Muscle layer of duodenum (tissue), 2 donors: Measurements from ENCODE around the gene MR1.
"Not testable (repeated sequence)": the region's sequence is repeated elsewhere in the genome, so short reads cannot be mapped to it uniquely, and the experiment has no call there.

Source experiments
- H3K27ac ChIP-seq: one replicate; pipeline ENCODE4 v1.7.0; 2013; ENCODE audit warnings: mild to moderate bottlenecking, low read length
- H3K27me3 ChIP-seq: one replicate; pipeline ENCODE4 v1.7.0; 2013; ENCODE audit warnings: low read depth, mild to moderate bottlenecking, control low read depth, low read length
- H3K36me3 ChIP-seq, 2 donors: one replicate each; pipeline ENCODE4 v1.7.0; 2013; ENCODE audit warnings: low read length in 2 of 2, control low read depth in 1 of 2, mild to moderate bottlenecking in 1 of 2; ENCODE audit not compliant: insufficient read depth in 2 of 2, control insufficient read depth in 1 of 2
- H3K4me1 ChIP-seq, 2 donors: one replicate each; pipeline ENCODE4 v1.7.0; 2013; ENCODE audit warnings: low read length in 2 of 2, mild to moderate bottlenecking in 2 of 2, control low read depth in 1 of 2, moderate library complexity in 1 of 2; ENCODE audit not compliant: insufficient read depth in 2 of 2, control insufficient read depth in 1 of 2
- H3K4me3 ChIP-seq, 2 donors: one replicate each; pipeline ENCODE4 v1.7.0; 2013; ENCODE audit warnings: low read length in 2 of 2, low read depth in 1 of 2, mild to moderate bottlenecking in 1 of 2
- H3K9me3 ChIP-seq, 2 donors: one replicate each; pipeline ENCODE4 v1.7.0; 2013; ENCODE audit warnings: low read length in 2 of 2, control low read depth in 1 of 2, mild to moderate bottlenecking in 1 of 2; ENCODE audit not compliant: control insufficient read depth in 1 of 2
- donor health status: healthy.

MR1 gene

GRCh38 chr1:181056560-181056959 lies 22.8 kb downstream of the MR1 start:
- H3K27ac ChIP-seq, result no peak overlapping the region

DNA sequence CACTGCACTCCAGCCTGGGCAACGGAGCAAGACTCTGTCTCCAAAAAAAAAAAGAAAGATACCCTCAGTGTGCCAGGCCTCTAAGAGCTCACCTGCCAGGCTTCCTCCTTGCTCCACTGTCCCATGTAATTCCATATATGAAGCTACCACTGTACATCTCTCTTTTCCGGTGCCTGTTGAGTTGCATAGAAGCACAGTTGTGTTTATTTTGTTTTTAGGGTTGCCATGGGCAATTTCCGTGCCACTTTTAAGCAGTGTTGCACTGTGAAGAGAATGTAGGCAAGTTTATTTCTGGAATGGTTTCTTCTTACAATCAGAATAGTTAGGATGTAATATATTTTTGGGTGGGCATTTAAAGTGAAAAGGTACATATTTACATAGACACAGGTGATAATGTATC lies 23.3 kb downstream of the MR1 start:
- peaks cover 3 to 9% of the 10 kb centered on the region in 2 donors for H3K36me3 ChIP-seq
- H3K27ac ChIP-seq, result no peak overlapping the region
- no peak overlapping the region for H3K4me3 ChIP-seq
- no peaks in the 10 kb centered on the region for H3K27me3 ChIP-seq
- peaks cover 0 to 10% of the 10 kb centered on the region in 2 donors for H3K4me1 ChIP-seq
- peaks cover 0 to 8% of the 10 kb centered on the region in 2 donors for H3K9me3 ChIP-seq

More at GRCh38 chr1:181056560-181056959, 22.8 kb downstream of the MR1 start:
- H3K36me3 ChIP-seq, result peaks cover 6 to 9% of the 10 kb centered on the region in 2 donors
- peaks cover 0 to 8% of the 10 kb centered on the region in 2 donors for H3K9me3 ChIP-seq
- peaks cover 0 to 7% of the 10 kb centered on the region in 2 donors for H3K4me1 ChIP-seq
- no peak overlapping the region for H3K4me3 ChIP-seq
- no peaks in the 10 kb centered on the region for H3K27me3 ChIP-seq

- Histone ChIP-seq H3K9me3 (peaks cover 0 to 8% of the 10 kb centered on the region in 2 donors), H3K36me3 (peaks cover 0 to 9% of the 10 kb centered on the region in 2 donors), H3K4me3 (no peak overlapping the region), H3K4me1 (peaks cover 0 to 10% of the 10 kb centered on the region in 2 donors), H3K27ac (no peak overlapping the region), H3K27me3 (no peaks in the 10 kb centered on the region)
Observed at GRCh38 chr1:181059435-181059834, 25.7 kb downstream of the MR1 start.

DNA sequence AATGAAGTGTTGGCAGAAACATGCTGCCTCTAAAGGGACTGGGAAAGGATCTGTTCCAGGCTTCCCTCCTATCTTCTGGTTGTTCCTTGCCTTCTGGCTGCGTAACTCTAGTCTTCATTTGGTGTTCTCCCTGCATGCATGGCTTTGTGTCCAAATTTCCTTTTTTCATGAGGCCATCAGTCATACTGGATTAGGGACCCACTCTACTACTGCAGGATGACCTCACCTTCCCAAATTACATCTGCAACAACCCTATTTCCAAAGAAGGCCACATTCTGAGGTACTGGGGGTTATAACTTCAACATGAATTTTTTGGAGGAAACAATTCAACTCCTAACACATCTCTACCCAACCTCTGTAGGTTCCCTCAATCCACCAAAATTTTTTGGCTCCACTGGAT lies 26.3 kb downstream of the MR1 start:
- Histone ChIP-seq H3K27me3 (no peaks in the 10 kb centered on the region), H3K4me1 (peaks cover 0 to 10% of the 10 kb centered on the region in 2 donors), H3K36me3 (peaks cover 0 to 8% of the 10 kb centered on the region in 2 donors), H3K9me3 (peaks cover 0 to 8% of the 10 kb centered on the region in 2 donors), H3K4me3 (no peak overlapping the region), H3K27ac (no peak overlapping the region)

GRCh38 chr1:181060947-181061346 lies 27.2 kb downstream of the MR1 start:
- H3K27me3 ChIP-seq, H3K4me1 ChIP-seq, H3K36me3 ChIP-seq, H3K27ac ChIP-seq, H3K4me3 ChIP-seq, H3K9me3 ChIP-seq: not testable (repeated sequence)

- Histone ChIP-seq H3K4me1 (peaks cover 0 to 10% of the 10 kb centered on the region in 2 donors), H3K27ac (no peak overlapping the region), H3K36me3 (no peaks in the 10 kb centered on the region), H3K27me3 (no peaks in the 10 kb centered on the region), H3K9me3 (peaks cover 0 to 8% of the 10 kb centered on the region in 2 donors), H3K4me3 (no peak overlapping the region)
Observed at GRCh38 chr1:181061487-181061886, 27.7 kb downstream of the MR1 start.

DNA sequence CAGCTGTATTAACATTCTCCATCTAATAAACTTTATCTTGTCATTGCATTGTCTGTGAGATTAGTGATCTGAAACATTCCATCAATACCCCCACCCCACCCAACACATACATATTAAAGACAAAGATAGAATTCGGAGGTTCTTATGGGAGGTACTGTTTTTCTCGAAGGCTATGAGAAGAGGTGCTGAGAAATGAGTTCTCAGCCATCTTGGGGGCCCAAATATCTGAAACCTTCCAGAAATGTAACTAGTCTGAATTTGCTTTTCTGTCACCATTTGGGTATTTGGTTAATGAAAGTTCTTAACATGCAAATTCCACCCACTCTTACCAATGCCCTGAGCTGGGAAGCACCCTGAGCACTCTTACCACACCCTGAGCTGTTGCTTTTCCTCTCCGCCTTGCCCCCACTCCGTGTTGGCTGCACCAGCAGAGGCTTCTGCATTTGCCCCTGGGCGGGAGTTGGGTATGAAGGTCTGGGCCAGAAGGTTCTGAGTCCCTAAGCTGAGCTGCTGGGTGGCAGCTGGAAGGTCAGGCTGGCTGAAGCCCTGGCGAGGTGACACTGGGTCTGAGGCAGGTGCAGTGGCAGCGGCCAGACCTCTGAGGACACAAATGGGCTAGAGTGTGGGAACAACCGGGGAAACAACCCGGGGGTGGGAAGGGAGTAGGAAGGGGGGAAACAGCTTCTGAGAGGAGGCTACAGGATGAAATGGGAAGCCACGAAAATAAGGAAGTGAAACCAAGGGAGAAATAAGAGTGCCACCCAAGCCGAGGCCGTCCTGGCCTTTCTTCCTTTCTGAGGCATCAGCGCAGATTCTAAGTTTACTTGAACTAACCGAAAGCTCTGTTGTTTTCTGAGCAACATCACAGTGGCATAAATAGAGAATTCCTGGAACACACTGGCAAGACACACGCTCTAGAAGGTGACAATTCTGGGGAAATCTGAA lies 28.4 kb downstream of the MR1 start:
- Histone ChIP-seq H3K27ac (peak overlapping the region; percentile 35), H3K4me1 (peaks cover 0 to 7% of the 10 kb centered on the region in 2 donors), H3K36me3 (no peaks in the 10 kb centered on the region), H3K4me3 (no peak overlapping the region), H3K9me3 (peaks cover 0 to 8% of the 10 kb centered on the region in 2 donors), H3K27me3 (no peaks in the 10 kb centered on the region)

DNA sequence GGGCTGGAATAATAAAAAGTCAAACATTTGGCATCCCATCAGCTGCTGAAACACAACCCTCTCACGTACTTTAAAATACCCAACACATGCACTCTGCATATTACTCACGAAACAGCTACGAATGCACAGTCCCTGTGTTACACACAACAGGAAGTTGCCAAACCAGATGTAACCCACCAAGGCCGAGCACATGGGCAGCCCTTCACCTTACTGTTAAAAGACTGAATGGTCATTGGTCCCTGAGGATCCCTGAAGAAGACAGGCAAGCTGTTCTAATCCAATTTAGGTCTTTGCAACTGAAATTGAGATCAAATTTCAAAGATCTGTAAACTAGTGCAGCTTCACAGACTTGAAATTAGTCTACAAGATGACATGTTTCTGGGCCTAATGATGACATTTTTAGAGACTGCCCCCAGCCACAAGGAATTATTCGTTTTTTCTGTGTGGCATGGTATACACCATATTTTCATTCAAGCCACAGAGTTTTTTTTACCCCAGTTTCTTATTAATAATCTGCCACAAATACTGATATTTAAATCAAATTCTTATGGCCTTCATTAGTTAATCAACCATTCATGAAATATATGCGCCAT lies 29.1 kb downstream of the MR1 start:
- peak overlapping the region; percentile 35 for H3K27ac ChIP-seq
- H3K9me3 ChIP-seq, result peaks cover 0 to 8% of the 10 kb centered on the region in 2 donors
- H3K27me3 ChIP-seq, result no peaks in the 10 kb centered on the region
- peaks cover 0 to 3% of the 10 kb centered on the region in 2 donors for H3K4me1 ChIP-seq
- H3K4me3 ChIP-seq, result no peak overlapping the region
- no peaks in the 10 kb centered on the region for H3K36me3 ChIP-seq

GRCh38 chr1:181064011-181064623 lies 30.3 kb downstream of the MR1 start:
- Histone ChIP-seq H3K27me3 (no peaks in the 10 kb centered on the region), H3K4me1 (peaks cover 0 to 3% of the 10 kb centered on the region in 2 donors), H3K36me3 (no peaks in the 10 kb centered on the region), H3K27ac (no peak overlapping the region), H3K9me3 (peaks cover 0 to 7% of the 10 kb centered on the region in 2 donors), H3K4me3 (no peak overlapping the region)

DNA sequence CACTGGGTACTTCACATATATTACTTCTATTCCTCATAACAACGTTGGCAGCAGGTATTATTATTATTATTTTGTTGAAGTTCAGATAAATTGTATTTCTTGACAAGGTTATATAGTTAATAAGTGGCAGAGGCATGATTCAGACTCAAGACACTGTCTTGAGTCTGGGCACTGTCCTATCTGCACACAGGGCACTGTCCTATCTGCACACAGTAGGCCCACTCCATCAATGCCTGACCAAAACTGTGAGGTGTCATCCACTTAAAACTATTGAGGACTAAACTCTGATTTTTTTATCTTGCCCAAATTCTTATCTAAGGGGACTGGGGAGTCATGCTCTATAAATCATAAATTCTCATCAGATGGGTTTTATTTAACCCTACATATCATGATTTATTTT lies 30.9 kb downstream of the MR1 start:
- no peaks in the 10 kb centered on the region for H3K36me3 ChIP-seq

DNA sequence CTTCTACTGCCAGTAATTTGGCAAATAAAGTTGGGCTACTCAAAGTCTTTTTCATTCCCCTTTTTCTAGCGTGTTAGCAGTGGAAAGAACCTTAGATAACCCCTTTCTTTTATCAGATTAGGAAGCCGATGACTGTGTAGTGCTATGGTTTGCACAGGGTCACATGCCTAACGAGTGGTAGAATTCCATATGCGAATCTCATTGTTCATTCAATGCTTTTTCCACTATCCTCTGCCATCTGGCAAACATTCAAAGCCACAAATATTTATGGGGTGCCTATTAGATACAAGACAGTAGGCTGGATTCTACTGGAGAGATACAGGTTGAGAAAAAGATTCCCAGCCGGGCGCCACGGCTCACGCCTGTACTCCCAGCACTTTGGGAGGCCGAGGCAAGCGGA lies 39.9 kb downstream of the MR1 start:
- no peaks in the 10 kb centered on the region for H3K27me3 ChIP-seq
- no peak overlapping the region for H3K4me3 ChIP-seq
- no peaks in the 10 kb centered on the region for H3K9me3 ChIP-seq
- peaks cover 0 to 7% of the 10 kb centered on the region in 2 donors for H3K4me1 ChIP-seq
- H3K36me3 ChIP-seq, result no peaks in the 10 kb centered on the region
- H3K27ac ChIP-seq, result no peak overlapping the region

More for the DNA sequence above, 30.9 kb downstream of the MR1 start:
- Histone ChIP-seq H3K4me3 (no peak overlapping the region), H3K27me3 (no peaks in the 10 kb centered on the region), H3K9me3 (peaks cover 0 to under 1% of the 10 kb centered on the region in 2 donors), H3K27ac (no peak overlapping the region), H3K4me1 (peaks cover 0 to 3% of the 10 kb centered on the region in 2 donors)
